ENCODE results near the gene SLC28A1.

- TF ChIP-seq, protein P1, sequence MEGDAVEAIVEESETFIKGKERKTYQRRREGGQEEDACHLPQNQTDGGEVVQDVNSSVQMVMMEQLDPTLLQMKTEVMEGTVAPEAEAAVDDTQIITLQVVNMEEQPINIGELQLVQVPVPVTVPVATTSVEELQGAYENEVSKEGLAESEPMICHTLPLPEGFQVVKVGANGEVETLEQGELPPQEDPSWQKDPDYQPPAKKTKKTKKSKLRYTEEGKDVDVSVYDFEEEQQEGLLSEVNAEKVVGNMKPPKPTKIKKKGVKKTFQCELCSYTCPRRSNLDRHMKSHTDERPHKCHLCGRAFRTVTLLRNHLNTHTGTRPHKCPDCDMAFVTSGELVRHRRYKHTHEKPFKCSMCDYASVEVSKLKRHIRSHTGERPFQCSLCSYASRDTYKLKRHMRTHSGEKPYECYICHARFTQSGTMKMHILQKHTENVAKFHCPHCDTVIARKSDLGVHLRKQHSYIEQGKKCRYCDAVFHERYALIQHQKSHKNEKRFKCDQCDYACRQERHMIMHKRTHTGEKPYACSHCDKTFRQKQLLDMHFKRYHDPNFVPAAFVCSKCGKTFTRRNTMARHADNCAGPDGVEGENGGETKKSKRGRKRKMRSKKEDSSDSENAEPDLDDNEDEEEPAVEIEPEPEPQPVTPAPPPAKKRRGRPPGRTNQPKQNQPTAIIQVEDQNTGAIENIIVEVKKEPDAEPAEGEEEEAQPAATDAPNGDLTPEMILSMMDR (IDR thresholded peaks at IDR 0.05) = no peak
- no peak for TF ChIP-seq REST (IDR thresholded peaks at IDR 0.05; ENCODE audit: insufficient read depth in 1 of 2, low read depth in 2 of 2, low read length in 1 of 2)
- no peak for TF ChIP-seq SIN3A (IDR thresholded peaks at IDR 0.05; ENCODE audit: borderline replicate concordance, insufficient read depth, low read depth, low read length)
- TF ChIP-seq POLR2AphosphoS5 (IDR thresholded peaks at IDR 0.05; ENCODE audit: low read depth, low read length) = no peak
- no peak for TF ChIP-seq TCF7L2 (IDR thresholded peaks at IDR 0.05; ENCODE audit: low read depth, low read length)
Measured at GRCh38 chr15:84898761-84899160, 14.3 kb downstream of the SLC28A1 start.

Data from Panc1 (cell line).